Measurements from ENCODE around the gene C7orf57.
"Not testable (repeated sequence)": the region's sequence is repeated elsewhere in the genome, so short reads cannot be mapped to it uniquely, and the experiment has no call there.

The C7orf57 gene

GRCh38 chr7:48035301-48035966 lies at the start of gene C7orf57:
Gene C7orf57 (plus strand): TSS chr7:48035543. CDS start chr7:48036309, 766 bp downstream.
- DNase-seq, result peak; percentile 93 to 95 (median 95)

GRCh38 chr7:47988496-47989386 lies 46.6 kb upstream of the C7orf57 start:
- DNase-seq, result no peak

- DNase-seq, result not testable (repeated sequence)
These were observed 45.5 kb upstream of the C7orf57 start for GRCh38 chr7:47989607-47990400.

- DNase-seq, result no peak
These were observed 44.8 kb upstream of the C7orf57 start for GRCh38 chr7:47990592-47990991.

- no peak for DNase-seq
These were observed 44.1 kb upstream of the C7orf57 start for GRCh38 chr7:47991270-47991669.

- peak; percentile 82 to 92 (median 87) for DNase-seq
These were observed 43.5 kb upstream of the C7orf57 start for GRCh38 chr7:47991741-47992311.

- no peak for DNase-seq
These were observed 42.9 kb upstream of the C7orf57 start for GRCh38 chr7:47992446-47992845.

- DNase-seq, result no peak
These were observed 35.9 kb upstream of the C7orf57 start for GRCh38 chr7:47999413-47999812.

- not testable (repeated sequence) for DNase-seq
These were observed 35.2 kb upstream of the C7orf57 start for GRCh38 chr7:48000164-48000563.

GRCh38 chr7:48004032-48004431 lies 31.3 kb upstream of the C7orf57 start:
- DNase-seq, result no peak

- DNase-seq, result peak in 1 of 3 donors; percentile 14
These were observed 30.7 kb upstream of the C7orf57 start for GRCh38 chr7:48004638-48005037.

GRCh38 chr7:48006866-48007265 lies 28.5 kb upstream of the C7orf57 start:
- no peak for DNase-seq

GRCh38 chr7:48009257-48009656 lies 26.1 kb upstream of the C7orf57 start:
- DNase-seq, result no peak

GRCh38 chr7:48009954-48010353 lies 25.4 kb upstream of the C7orf57 start:
- DNase-seq, result no peak

- DNase-seq, result peak in 2 of 3 donors; percentile 25 to 29
These were observed 24.0 kb upstream of the C7orf57 start for GRCh38 chr7:48011323-48011722.

GRCh38 chr7:48011951-48012350 lies 23.4 kb upstream of the C7orf57 start:
- DNase-seq, result no peak

GRCh38 chr7:48016641-48017040 lies 18.7 kb upstream of the C7orf57 start:
- DNase-seq, result no peak

GRCh38 chr7:48017674-48018073 lies 17.7 kb upstream of the C7orf57 start:
- DNase-seq, result no peak

GRCh38 chr7:48025624-48026023 lies 9.7 kb upstream of the C7orf57 start:
- no peak for DNase-seq

- DNase-seq, result no peak
These were observed 6.4 kb upstream of the C7orf57 start, which contains the start of gene SUN3 for GRCh38 chr7:48028938-48029337. Gene SUN3 (minus strand): TSS chr7:48029107. CDS start chr7:48028938, 169 bp downstream.

- DNase-seq, result no peak
These were observed 4.2 kb upstream of the C7orf57 start for GRCh38 chr7:48031111-48031510.

GRCh38 chr7:48033922-48034321 lies 1.4 kb upstream of the C7orf57 start:
- DNase-seq, result no peak

Data from suppressor macrophage treated with lipopolysaccharide for 1 hour (primary cell).